ENCODE results near the gene TNFRSF8. TPM values are rescaled to one million over a fixed set of nuclear protein-coding genes. Genes with fewer than 3 reads are reported as not detected.

The TNFRSF8 gene
- total RNA-seq, 2 donors from 2014 or later: 16.3 to 77.3 TPM

GRCh38 chr1:12047120-12047876 lies 15.8 kb upstream of the TNFRSF8 start:
- peaks cover 8 to 12% of the 10 kb centered on the region in 2 donors for H3K4me1 Mint-ChIP-seq (ENCODE audit: low read depth in 2 of 2)

GRCh38 chr1:12048372-12048771 lies 14.7 kb upstream of the TNFRSF8 start:
- Mint-ChIP-seq H3K36me3 (no peaks in the 10 kb centered on the region), H3K4me3 (no peak overlapping the region), H3K4me1 (ENCODE audit: low read depth in 2 of 2) (peaks cover 15 to 23% of the 10 kb centered on the region in 2 donors), H3K27me3 (peaks cover 0 to 2% of the 10 kb centered on the region in 2 donors), H3K27ac (no peak overlapping the region), H3K9me3 (no peaks in the 10 kb centered on the region)
- DNase-seq (ENCODE audit: low spot score) (no peak), ATAC-seq (no peak)

More at GRCh38 chr1:12047120-12047876, 15.8 kb upstream of the TNFRSF8 start:
- no peak overlapping the region for H3K27ac Mint-ChIP-seq
- no peaks in the 10 kb centered on the region for H3K9me3 Mint-ChIP-seq
- peak; percentile 80 to 88 for ATAC-seq
- H3K36me3 Mint-ChIP-seq: no peaks in the 10 kb centered on the region
- DNase-seq (ENCODE audit: low spot score): peak; percentile 87
- no peak overlapping the region for H3K4me3 Mint-ChIP-seq
- H3K27me3 Mint-ChIP-seq: peaks cover 0 to 2% of the 10 kb centered on the region in 2 donors

- Mint-ChIP-seq H3K9me3 (no peaks in the 10 kb centered on the region), H3K36me3 (no peaks in the 10 kb centered on the region), H3K4me3 (no peak overlapping the region), H3K4me1 (ENCODE audit: low read depth in 2 of 2) (peaks cover 19 to 29% of the 10 kb centered on the region in 2 donors), H3K27ac (no peak overlapping the region), H3K27me3 (peaks cover 0 to 2% of the 10 kb centered on the region in 2 donors)
- DNase-seq (ENCODE audit: low spot score): no peak
- no peak for ATAC-seq
Observed at GRCh38 chr1:12049616-12050015, 13.5 kb upstream of the TNFRSF8 start.

GRCh38 chr1:12051361-12051760 lies 11.7 kb upstream of the TNFRSF8 start:
- Mint-ChIP-seq H3K27ac (peak overlapping the region; percentile 54 to 87), H3K4me3 (peak overlapping the region; percentile 69), H3K9me3 (no peaks in the 10 kb centered on the region), H3K36me3 (no peaks in the 10 kb centered on the region), H3K27me3 (no peaks in the 10 kb centered on the region), H3K4me1 (ENCODE audit: low read depth in 2 of 2) (peaks cover 29 to 33% of the 10 kb centered on the region in 2 donors)
- no peak for DNase-seq (ENCODE audit: low spot score)
- no peak for ATAC-seq

- ATAC-seq (peak; percentile 73), DNase-seq (ENCODE audit: low spot score) (peak; percentile 85)
- Mint-ChIP-seq H3K9me3 (no peaks in the 10 kb centered on the region), H3K4me3 (peak overlapping the region; percentile 69), H3K36me3 (no peaks in the 10 kb centered on the region), H3K27ac (peak overlapping the region; percentile 54 to 87), H3K4me1 (ENCODE audit: low read depth in 2 of 2) (peaks cover 36 to 38% of the 10 kb centered on the region in 2 donors), H3K27me3 (no peaks in the 10 kb centered on the region)
Observed at GRCh38 chr1:12052008-12052573, 11.0 kb upstream of the TNFRSF8 start.

- H3K4me3 Mint-ChIP-seq: peak overlapping the region; percentile 69
- peaks cover 41 to 47% of the 10 kb centered on the region in 2 donors for H3K4me1 Mint-ChIP-seq (ENCODE audit: low read depth in 2 of 2)
- H3K36me3 Mint-ChIP-seq: no peaks in the 10 kb centered on the region
- H3K9me3 Mint-ChIP-seq: no peaks in the 10 kb centered on the region
- DNase-seq (ENCODE audit: low spot score) (no peak), ATAC-seq (no peak)
- no peaks in the 10 kb centered on the region for H3K27me3 Mint-ChIP-seq
- peak overlapping the region; percentile 54 to 87 for H3K27ac Mint-ChIP-seq
Observed at GRCh38 chr1:12052997-12053686, 10.0 kb upstream of the TNFRSF8 start.

- Mint-ChIP-seq H3K4me3 (no peak overlapping the region), H3K4me1 (ENCODE audit: low read depth in 2 of 2) (peaks cover 41 to 49% of the 10 kb centered on the region in 2 donors), H3K9me3 (no peaks in the 10 kb centered on the region), H3K36me3 (no peaks in the 10 kb centered on the region), H3K27me3 (no peaks in the 10 kb centered on the region), H3K27ac (peak overlapping the region in 1 of 2 donors; percentile 88)
- peak; percentile 71 for DNase-seq (ENCODE audit: low spot score)
- ATAC-seq: peak; percentile 43 to 84
Observed at GRCh38 chr1:12053752-12054548, 9.2 kb upstream of the TNFRSF8 start.

- DNase-seq (ENCODE audit: low spot score): no peak
- ATAC-seq: no peak
- Mint-ChIP-seq H3K27ac (peak overlapping the region in 1 of 2 donors; percentile 88), H3K9me3 (no peaks in the 10 kb centered on the region), H3K4me1 (ENCODE audit: low read depth in 2 of 2) (peaks cover 50 to 57% of the 10 kb centered on the region in 2 donors), H3K36me3 (no peaks in the 10 kb centered on the region), H3K27me3 (peaks cover 0 to 7% of the 10 kb centered on the region in 2 donors), H3K4me3 (no peak overlapping the region)
Observed at GRCh38 chr1:12055259-12055658, 7.8 kb upstream of the TNFRSF8 start.

- ATAC-seq: peak in 1 of 2 donors; percentile 60
Observed at GRCh38 chr1:12056331-12056841, 6.7 kb upstream of the TNFRSF8 start.

GRCh38 chr1:12057382-12057781 lies 5.7 kb upstream of the TNFRSF8 start:
- no peaks in the 10 kb centered on the region for H3K9me3 Mint-ChIP-seq
- H3K27ac Mint-ChIP-seq: peak overlapping the region; percentile 50 to 54
- H3K4me3 Mint-ChIP-seq: no peak overlapping the region
- ATAC-seq (peak; percentile 52 to 63), DNase-seq (ENCODE audit: low spot score) (no peak)
- H3K36me3 Mint-ChIP-seq: no peaks in the 10 kb centered on the region
- peaks cover 45 to 50% of the 10 kb centered on the region in 2 donors for H3K4me1 Mint-ChIP-seq (ENCODE audit: low read depth in 2 of 2)
- H3K27me3 Mint-ChIP-seq: peaks cover 0 to 10% of the 10 kb centered on the region in 2 donors

More at GRCh38 chr1:12056331-12056841, 6.7 kb upstream of the TNFRSF8 start:
- H3K9me3 Mint-ChIP-seq: no peaks in the 10 kb centered on the region
- peaks cover 0 to 7% of the 10 kb centered on the region in 2 donors for H3K27me3 Mint-ChIP-seq
- peak overlapping the region; percentile 51 for H3K4me3 Mint-ChIP-seq
- peaks cover 50 to 57% of the 10 kb centered on the region in 2 donors for H3K4me1 Mint-ChIP-seq (ENCODE audit: low read depth in 2 of 2)
- H3K36me3 Mint-ChIP-seq: no peaks in the 10 kb centered on the region
- no peak for DNase-seq (ENCODE audit: low spot score)
- peak overlapping the region in 1 of 2 donors; percentile 50 for H3K27ac Mint-ChIP-seq

GRCh38 chr1:12057940-12058687 lies 5.0 kb upstream of the TNFRSF8 start:
- Mint-ChIP-seq H3K27ac (peak overlapping the region in 1 of 2 donors; percentile 54), H3K36me3 (no peaks in the 10 kb centered on the region), H3K27me3 (peaks cover 5 to 13% of the 10 kb centered on the region in 2 donors), H3K9me3 (no peaks in the 10 kb centered on the region), H3K4me1 (ENCODE audit: low read depth in 2 of 2) (peaks cover 44 to 47% of the 10 kb centered on the region in 2 donors), H3K4me3 (no peak overlapping the region)
- DNase-seq (ENCODE audit: low spot score) (no peak), ATAC-seq (no peak)

- Mint-ChIP-seq H3K4me3 (peak overlapping the region; percentile 59), H3K4me1 (ENCODE audit: low read depth in 2 of 2) (peaks cover 47 to 52% of the 10 kb centered on the region in 2 donors), H3K36me3 (peaks cover under 1% of the 10 kb centered on the region), H3K27me3 (peaks cover 9 to 19% of the 10 kb centered on the region in 2 donors), H3K9me3 (no peaks in the 10 kb centered on the region), H3K27ac (peak overlapping the region; percentile 57 to 60)
- DNase-seq (ENCODE audit: low spot score) (no peak), ATAC-seq (no peak)
Observed at GRCh38 chr1:12059226-12059625, 3.9 kb upstream of the TNFRSF8 start.

Data from natural killer cell treated with Interleukin-12 subunit alpha and Interleukin-12 subunit beta and Interleukin-15 and Interleukin-18, amount 100 ng/mL, for 72 hours (primary cell).